K562 (cell line): ENCODE data around the gene FAM177B. TPM values are rescaled to one million over a fixed set of nuclear protein-coding genes. Genes with fewer than 3 reads are reported as not detected.
A peak's percentile ranks its signal among the peaks of the same experiment; 100 is the strongest.

ENCODE experiments used
- CEBPG ChIP-seq, 3 experiments: fragments of 200-800 bp in 1 of 3; sonication (Bioruptor generic) in 1 of 3; sonication (generic) in 1 of 3; formaldehyde crosslinking in 1 of 3; IDR thresholded peaks in 2 of 3; conservative IDR thresholded peaks in 1 of 3; 2 replicates each; pipeline versions ENCODE4 v1.6.1 to v1.8.0; 2016 to 2022; ENCODE audit warnings: missing compliant biosample characterization in 2 of 3, missing genetic modification characterization in 2 of 3, mild to moderate bottlenecking in 1 of 3, missing genetic modification reagents in 1 of 3
- CHCHD3 ChIP-seq: fragments of 250-450 bp; sonication (Bioruptor Pico); IDR thresholded peaks from 2 replicates; pipeline ENCODE4 v2.1.2; 2022; ENCODE audit warnings: mild to moderate bottlenecking
- DIDO1 ChIP-seq: fragments of 450-650 bp; IDR thresholded peaks from 2 replicates; pipeline ENCODE4 v1.6.1; 2016; ENCODE audit warnings: low read depth, missing biosample characterization, missing genetic modification characterization
- FOSL1 ChIP-seq: fragments of 200-800 bp; sonication (Bioruptor generic); conservative IDR thresholded peaks from 2 replicates; pipeline ENCODE4 v1.6.1; 2016; ENCODE audit warnings: missing genetic modification characterization, missing compliant biosample characterization
- NBN ChIP-seq: fragments of 450-650 bp; IDR thresholded peaks from 2 replicates; pipeline ENCODE4 v1.6.1; 2016; ENCODE audit warnings: low read depth, mild to moderate bottlenecking
- SMAD1 ChIP-seq: fragments of 150-350 bp; IDR thresholded peaks from 2 replicates; pipeline ENCODE4 v1.6.1; 2014; ENCODE audit warnings: low read length, low read depth; ENCODE audit not compliant: partially characterized antibody
- SRSF9 ChIP-seq: fragments of 200-400 bp; formaldehyde crosslinking; IDR thresholded peaks from 2 replicates; pipeline ENCODE4 v1.6.1; 2017; ENCODE audit warnings: low read depth, low read length, borderline replicate concordance
- STAG1 ChIP-seq: sonication (generic); formaldehyde crosslinking; IDR thresholded peaks from 2 replicates; pipeline ENCODE4 v1.5.0; 2020; ENCODE audit warnings: missing genetic modification reagents, borderline replicate concordance
- STAT5A ChIP-seq: IDR thresholded peaks from 2 replicates; pipeline ENCODE4 v1.6.1; 2012; ENCODE audit warnings: low read length, inconsistent platforms, borderline replicate concordance
- TBL1XR1 ChIP-seq, 2 experiments: IDR thresholded peaks; 2 replicates each; pipeline ENCODE4 v1.6.1; 2012; ENCODE audit warnings: improper control_type of control experiment in 2 of 2, low read length in 2 of 2, mild to moderate bottlenecking in 1 of 2
- ZNF3 ChIP-seq: fragments of 250-450 bp; sonication (Bioruptor Pico); IDR thresholded peaks from 2 replicates; pipeline ENCODE4 v1.5.0; 2021; ENCODE audit warnings: mild to moderate bottlenecking, moderate library complexity
- ZNF354B ChIP-seq: fragments of 250-450 bp; sonication (Bioruptor Pico); IDR thresholded peaks from 2 replicates; pipeline ENCODE4 v1.4.0; 2020
- ZNF507 ChIP-seq: conservative IDR thresholded peaks from 2 replicates; pipeline ENCODE4 v1.6.1; 2017; ENCODE audit warnings: missing genetic modification characterization, missing compliant biosample characterization
- ZNF589 ChIP-seq: fragments of 200-800 bp; sonication (Bioruptor generic); IDR thresholded peaks from 2 replicates; pipeline ENCODE4 v1.6.1; 2016; ENCODE audit warnings: low read depth, missing genetic modification characterization, missing compliant biosample characterization
- polyA plus RNA-seq, 8 experiments: library from polyadenylated mRNA; depleted of rRNA in 4 of 8; stranded (reverse) in 5 of 8; unstranded in 3 of 8; fragments of >200 nt; fragmentation: Nextera tagmentation in 2 of 8; fragmentation: Illumina TruSeq in 1 of 8; extraction: Ambion mirVana in 2 of 8; extraction: Trizol in 1 of 8; gene quantifications; 2 replicates each; pipeline versions ENCODE4 v1.2.1 to v1.2.3, GENCODE V29; 2011 to 2014; ENCODE audit warnings: inconsistent platforms in 1 of 8, missing spikeins in 1 of 8
- total RNA-seq, 7 experiments: library from RNA; depleted of rRNA in 6 of 7; stranded (reverse); fragments of >200 nt in 6 of 7; fragmentation: Illumina TruSeq in 2 of 7; extraction: Trizol in 2 of 7; gene quantifications; 2 replicates each; pipeline versions ENCODE4 v1.2.1 to v1.2.3, GENCODE V29; 2011 to 2021; ENCODE audit warnings: low replicate concordance in 1 of 7
- TF ChIP-seq, protein P1 (sequence below): fragments of 450-650 bp; conservative IDR thresholded peaks from 2 replicates; pipeline ENCODE4 v1.6.1; 2016; ENCODE audit warnings: missing genetic modification characterization, low read depth, mild to moderate bottlenecking, missing compliant biosample characterization, moderate library complexity
- TF ChIP-seq, protein P2 (sequence below): sonication (generic); formaldehyde crosslinking; IDR thresholded peaks from 2 replicates; pipeline ENCODE4 v1.9.0; 2022; ENCODE audit warnings: mild to moderate bottlenecking, missing genetic modification reagents
- TF ChIP-seq, protein P3 (sequence below): fragments of 450-650 bp; IDR thresholded peaks from 2 replicates; pipeline ENCODE4 v1.6.1; 2014; ENCODE audit warnings: low read depth, mild to moderate bottlenecking, moderate library complexity, borderline replicate concordance
- TF ChIP-seq, protein P4 (sequence below): IDR thresholded peaks from 3 replicates; pipeline ENCODE4 v1.6.1; 2011; ENCODE audit warnings: borderline replicate concordance, mild to moderate bottlenecking, moderate library complexity; ENCODE audit not compliant: insufficient read length; ENCODE audit errors: extremely low read depth
- TF ChIP-seq, protein P5 (sequence below): fragments of 450-650 bp; IDR thresholded peaks from 2 replicates; pipeline ENCODE4 v1.6.1; 2016; ENCODE audit warnings: antibody characterized with exemption

The FAM177B gene
- total and polyA plus RNA-seq, 9 of the 15 experiments (the other 6 are each of a cell fraction or from before 2014, with no cell fraction given), result not detected

DNA sequence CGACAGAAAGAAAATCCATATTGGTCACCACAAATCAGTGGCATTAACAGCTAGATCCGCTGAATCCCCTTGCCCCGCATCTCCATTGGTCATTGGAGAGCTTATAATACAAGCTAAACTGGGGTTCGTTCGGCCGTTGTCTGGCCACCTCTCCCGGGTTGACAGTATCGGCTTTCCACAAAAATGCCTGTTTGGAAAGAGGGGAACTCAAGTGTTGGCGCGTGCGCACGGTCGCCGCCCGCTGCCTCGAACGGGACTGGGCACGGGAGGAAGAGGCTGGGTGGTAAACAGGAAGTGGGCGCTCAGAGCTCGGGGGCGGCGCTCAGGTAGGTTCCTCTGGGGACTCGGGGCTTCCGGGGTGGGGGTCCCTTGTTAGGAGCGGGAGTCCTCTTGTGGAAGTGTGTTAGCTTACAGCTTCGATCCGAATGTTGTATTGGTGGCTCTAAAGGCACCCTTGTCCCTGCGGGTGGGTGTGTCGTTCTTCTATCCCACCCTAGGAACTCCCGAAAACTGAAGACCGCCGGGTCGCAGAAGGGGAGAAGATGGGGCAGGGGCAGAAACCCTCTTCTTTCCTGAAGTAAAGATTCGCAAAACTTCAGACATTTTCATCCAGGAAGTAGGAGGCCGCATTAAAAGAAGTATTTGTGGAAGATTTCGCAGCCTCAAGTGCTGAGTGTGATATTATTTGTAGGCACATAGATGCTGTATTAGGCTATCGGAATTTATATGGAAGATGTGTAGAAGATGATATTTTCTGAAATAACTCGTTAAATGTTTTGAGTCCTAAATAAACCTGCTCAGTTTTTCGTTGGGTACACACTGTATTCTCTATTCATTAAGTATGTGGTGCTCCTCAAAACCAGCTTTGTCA, 23.7 kb upstream of the FAM177B start (continued):
- TF ChIP-seq, protein P1, sequence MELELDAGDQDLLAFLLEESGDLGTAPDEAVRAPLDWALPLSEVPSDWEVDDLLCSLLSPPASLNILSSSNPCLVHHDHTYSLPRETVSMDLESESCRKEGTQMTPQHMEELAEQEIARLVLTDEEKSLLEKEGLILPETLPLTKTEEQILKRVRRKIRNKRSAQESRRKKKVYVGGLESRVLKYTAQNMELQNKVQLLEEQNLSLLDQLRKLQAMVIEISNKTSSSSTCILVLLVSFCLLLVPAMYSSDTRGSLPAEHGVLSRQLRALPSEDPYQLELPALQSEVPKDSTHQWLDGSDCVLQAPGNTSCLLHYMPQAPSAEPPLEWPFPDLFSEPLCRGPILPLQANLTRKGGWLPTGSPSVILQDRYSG (tag), result no peak
- TF ChIP-seq, protein P2, sequence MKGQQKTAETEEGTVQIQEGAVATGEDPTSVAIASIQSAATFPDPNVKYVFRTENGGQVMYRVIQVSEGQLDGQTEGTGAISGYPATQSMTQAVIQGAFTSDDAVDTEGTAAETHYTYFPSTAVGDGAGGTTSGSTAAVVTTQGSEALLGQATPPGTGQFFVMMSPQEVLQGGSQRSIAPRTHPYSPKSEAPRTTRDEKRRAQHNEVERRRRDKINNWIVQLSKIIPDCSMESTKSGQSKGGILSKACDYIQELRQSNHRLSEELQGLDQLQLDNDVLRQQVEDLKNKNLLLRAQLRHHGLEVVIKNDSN (CRISPR knock-in tag), result no peak
- TF ChIP-seq, protein P3, sequence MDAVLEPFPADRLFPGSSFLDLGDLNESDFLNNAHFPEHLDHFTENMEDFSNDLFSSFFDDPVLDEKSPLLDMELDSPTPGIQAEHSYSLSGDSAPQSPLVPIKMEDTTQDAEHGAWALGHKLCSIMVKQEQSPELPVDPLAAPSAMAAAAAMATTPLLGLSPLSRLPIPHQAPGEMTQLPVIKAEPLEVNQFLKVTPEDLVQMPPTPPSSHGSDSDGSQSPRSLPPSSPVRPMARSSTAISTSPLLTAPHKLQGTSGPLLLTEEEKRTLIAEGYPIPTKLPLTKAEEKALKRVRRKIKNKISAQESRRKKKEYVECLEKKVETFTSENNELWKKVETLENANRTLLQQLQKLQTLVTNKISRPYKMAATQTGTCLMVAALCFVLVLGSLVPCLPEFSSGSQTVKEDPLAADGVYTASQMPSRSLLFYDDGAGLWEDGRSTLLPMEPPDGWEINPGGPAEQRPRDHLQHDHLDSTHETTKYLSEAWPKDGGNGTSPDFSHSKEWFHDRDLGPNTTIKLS, result no peak
- no peak for TF ChIP-seq SRSF9
- TF ChIP-seq ZNF354B (CRISPR knock-in tag), result no peak
- TF ChIP-seq ZNF589, result no peak
- no peak for TF ChIP-seq DIDO1 (tag)
- no peak for TF ChIP-seq ZNF3 (CRISPR knock-in tag)
- TF ChIP-seq ZNF507, result no peak
- TF ChIP-seq CEBPG (CRISPR knock-in tag; IDR thresholded peaks at IDR 0.05), result no peak
- no peak for TF ChIP-seq CEBPG (tag; conservative IDR thresholded peaks at IDR 0.05 in 1 of 2, IDR thresholded peaks at IDR 0.05 in 1 of 2)
- peak in 1 of 2 experiments; percentile 66; a peak in 3 of 4 replicates for TF ChIP-seq TBL1XR1 (IDR thresholded peaks at IDR 0.05; ENCODE audit: low read length in 2 of 2)
- TF ChIP-seq CHCHD3 (CRISPR knock-in tag), result no peak
- TF ChIP-seq NBN, result no peak
- TF ChIP-seq STAG1 (CRISPR knock-in tag), result no peak
- peak; percentile 30 for TF ChIP-seq SMAD1
- TF ChIP-seq, protein P4, sequence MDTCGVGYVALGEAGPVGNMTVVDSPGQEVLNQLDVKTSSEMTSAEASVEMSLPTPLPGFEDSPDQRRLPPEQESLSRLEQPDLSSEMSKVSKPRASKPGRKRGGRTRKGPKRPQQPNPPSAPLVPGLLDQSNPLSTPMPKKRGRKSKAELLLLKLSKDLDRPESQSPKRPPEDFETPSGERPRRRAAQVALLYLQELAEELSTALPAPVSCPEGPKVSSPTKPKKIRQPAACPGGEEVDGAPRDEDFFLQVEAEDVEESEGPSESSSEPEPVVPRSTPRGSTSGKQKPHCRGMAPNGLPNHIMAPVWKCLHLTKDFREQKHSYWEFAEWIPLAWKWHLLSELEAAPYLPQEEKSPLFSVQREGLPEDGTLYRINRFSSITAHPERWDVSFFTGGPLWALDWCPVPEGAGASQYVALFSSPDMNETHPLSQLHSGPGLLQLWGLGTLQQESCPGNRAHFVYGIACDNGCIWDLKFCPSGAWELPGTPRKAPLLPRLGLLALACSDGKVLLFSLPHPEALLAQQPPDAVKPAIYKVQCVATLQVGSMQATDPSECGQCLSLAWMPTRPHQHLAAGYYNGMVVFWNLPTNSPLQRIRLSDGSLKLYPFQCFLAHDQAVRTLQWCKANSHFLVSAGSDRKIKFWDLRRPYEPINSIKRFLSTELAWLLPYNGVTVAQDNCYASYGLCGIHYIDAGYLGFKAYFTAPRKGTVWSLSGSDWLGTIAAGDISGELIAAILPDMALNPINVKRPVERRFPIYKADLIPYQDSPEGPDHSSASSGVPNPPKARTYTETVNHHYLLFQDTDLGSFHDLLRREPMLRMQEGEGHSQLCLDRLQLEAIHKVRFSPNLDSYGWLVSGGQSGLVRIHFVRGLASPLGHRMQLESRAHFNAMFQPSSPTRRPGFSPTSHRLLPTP, result no peak
- no peak for TF ChIP-seq STAT5A
- no peak for TF ChIP-seq FOSL1 (tag)
- TF ChIP-seq, protein P5, sequence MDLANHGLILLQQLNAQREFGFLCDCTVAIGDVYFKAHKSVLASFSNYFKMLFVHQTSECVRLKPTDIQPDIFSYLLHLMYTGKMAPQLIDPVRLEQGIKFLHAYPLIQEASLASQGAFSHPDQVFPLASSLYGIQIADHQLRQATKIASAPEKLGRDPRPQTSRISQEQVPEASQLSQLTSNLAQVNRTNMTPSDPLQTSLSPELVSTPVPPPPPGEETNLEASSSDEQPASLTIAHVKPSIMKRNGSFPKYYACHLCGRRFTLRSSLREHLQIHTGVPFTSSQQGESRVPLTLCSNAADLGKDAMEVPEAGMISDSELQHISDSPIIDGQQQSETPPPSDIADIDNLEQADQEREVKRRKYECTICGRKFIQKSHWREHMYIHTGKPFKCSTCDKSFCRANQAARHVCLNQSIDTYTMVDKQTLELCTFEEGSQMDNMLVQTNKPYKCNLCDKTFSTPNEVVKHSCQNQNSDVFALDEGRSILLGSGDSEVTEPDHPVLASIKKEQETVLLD, result peak; percentile 92
